Adipocyte (in vitro differentiated cells): ENCODE results near the gene IGSF6.
"Not testable (repeated sequence)": the region's sequence is repeated elsewhere in the genome, so short reads cannot be mapped to it uniquely, and the experiment has no call there.

Experiments
- DNase-seq: peaks from one replicate; pipeline ENCODE4 v3.0.0-alpha.2; 2015; ENCODE audit warnings: low read depth
- H3K27me3 ChIP-seq: replicated peaks from 2 replicates; pipeline ENCODE4 v1.7.0; 2013; ENCODE audit warnings: mild to moderate bottlenecking, low read length, moderate library complexity; ENCODE audit not compliant: control insufficient read depth, insufficient read depth
- H3K36me3 ChIP-seq: 2 replicates; pipeline ENCODE4 v1.7.0; 2013; ENCODE audit warnings: low read length, mild to moderate bottlenecking, moderate library complexity; ENCODE audit not compliant: control insufficient read depth, insufficient read depth, severe bottlenecking
- H3K4me1 ChIP-seq: 2 replicates; pipeline ENCODE4 v1.7.0; 2013; ENCODE audit warnings: mild to moderate bottlenecking, low read length, moderate library complexity; ENCODE audit not compliant: control insufficient read depth, insufficient read depth
- H3K4me3 ChIP-seq: 2 replicates; pipeline ENCODE4 v1.7.0; 2013; ENCODE audit warnings: mild to moderate bottlenecking, low read length, moderate library complexity
- H3K9ac ChIP-seq: 2 replicates; pipeline ENCODE4 v1.7.0; 2013; ENCODE audit warnings: mild to moderate bottlenecking, low read length, moderate library complexity
- H3K9me3 ChIP-seq: 2 replicates; pipeline ENCODE4 v1.7.0; 2013; ENCODE audit warnings: mild to moderate bottlenecking, low read length, moderate library complexity; ENCODE audit not compliant: control insufficient read depth

Gene IGSF6

DNA sequence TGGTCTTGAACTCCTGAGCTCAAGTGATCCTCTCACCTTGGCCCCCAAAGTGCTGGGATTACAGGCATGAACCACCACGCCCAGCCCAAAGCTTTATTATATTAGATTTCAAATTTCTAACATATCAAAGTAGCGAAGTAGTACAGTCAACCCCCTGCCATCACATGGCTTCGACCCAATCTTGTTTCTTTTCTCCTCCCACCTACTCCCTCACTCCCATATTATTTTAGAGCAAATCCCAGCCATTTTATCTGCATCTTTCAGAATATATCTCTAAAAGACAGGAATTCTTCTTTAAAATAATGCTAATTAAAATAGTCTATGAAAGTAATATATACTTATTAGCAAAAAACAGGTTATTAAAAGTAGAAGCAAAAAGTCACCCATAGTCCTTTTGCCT is 893 bp downstream of the IGSF6 start:
- no peak overlapping the region for H3K4me3 ChIP-seq
- no peaks in the 10 kb centered on the region for H3K9me3 ChIP-seq
- peaks cover 22% of the 10 kb centered on the region for H3K36me3 ChIP-seq
- no peaks in the 10 kb centered on the region for H3K27me3 ChIP-seq
- peaks cover 13% of the 10 kb centered on the region for H3K4me1 ChIP-seq
- H3K9ac ChIP-seq = no peak overlapping the region
- DNase-seq = no peak

DNA sequence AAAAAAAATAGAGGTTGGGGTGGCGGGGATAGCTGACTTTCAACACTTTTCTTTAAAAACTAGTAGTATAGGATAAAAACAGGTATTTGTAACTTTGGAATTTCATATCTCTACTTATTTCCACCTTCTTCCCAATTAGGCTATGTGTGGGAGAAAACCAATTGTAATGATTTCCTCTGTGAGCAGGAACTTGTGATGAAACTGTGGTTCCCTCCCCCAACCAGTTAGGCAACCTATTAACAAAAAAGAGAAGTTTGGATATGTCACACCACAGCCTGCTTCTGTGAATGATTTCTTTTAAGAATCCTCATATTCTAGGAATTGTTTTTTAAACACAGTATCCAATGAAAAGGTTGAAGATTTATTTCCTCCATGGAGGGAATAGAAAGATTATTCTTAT is 1.9 kb downstream of the IGSF6 start:
- H3K4me1 ChIP-seq = peaks cover 23% of the 10 kb centered on the region
- no peak for DNase-seq
- no peak overlapping the region for H3K4me3 ChIP-seq
- peaks cover 12% of the 10 kb centered on the region for H3K36me3 ChIP-seq
- no peaks in the 10 kb centered on the region for H3K9me3 ChIP-seq
- H3K27me3 ChIP-seq = no peaks in the 10 kb centered on the region
- H3K9ac ChIP-seq = no peak overlapping the region

DNA sequence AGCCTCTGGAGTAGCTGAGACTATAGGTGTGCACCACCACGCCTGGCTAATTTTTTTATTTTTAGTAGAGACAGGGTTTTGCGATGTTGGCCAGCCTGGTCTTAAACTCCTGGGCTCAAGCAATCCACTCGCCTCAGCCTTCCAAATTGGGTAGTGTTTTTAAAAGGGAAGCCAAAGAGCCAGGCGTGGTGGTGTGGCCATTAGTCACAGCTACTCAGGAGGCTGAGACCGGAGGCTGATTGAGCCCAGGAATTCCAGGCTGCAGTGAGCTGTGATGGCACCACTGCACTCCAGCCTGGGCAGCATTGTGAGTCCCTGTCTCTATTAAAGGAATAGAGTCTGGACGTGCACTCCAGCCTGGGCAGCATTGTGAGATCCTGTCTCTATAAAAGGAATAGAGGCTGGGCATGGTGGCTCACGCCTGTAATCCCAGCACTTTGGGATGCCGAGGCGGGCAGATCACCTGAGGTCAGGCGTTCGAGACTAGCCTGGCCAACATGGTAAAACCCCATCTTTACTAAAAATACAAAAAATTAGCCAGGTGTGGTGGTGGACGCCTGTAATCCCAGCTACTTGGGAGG is 2.5 kb downstream of the IGSF6 start:
- H3K9ac ChIP-seq, DNase-seq, H3K4me3 ChIP-seq, H3K9me3 ChIP-seq, H3K36me3 ChIP-seq, H3K27me3 ChIP-seq: not testable (repeated sequence)
- H3K4me1 ChIP-seq = peaks cover 23% of the 10 kb centered on the region

DNA sequence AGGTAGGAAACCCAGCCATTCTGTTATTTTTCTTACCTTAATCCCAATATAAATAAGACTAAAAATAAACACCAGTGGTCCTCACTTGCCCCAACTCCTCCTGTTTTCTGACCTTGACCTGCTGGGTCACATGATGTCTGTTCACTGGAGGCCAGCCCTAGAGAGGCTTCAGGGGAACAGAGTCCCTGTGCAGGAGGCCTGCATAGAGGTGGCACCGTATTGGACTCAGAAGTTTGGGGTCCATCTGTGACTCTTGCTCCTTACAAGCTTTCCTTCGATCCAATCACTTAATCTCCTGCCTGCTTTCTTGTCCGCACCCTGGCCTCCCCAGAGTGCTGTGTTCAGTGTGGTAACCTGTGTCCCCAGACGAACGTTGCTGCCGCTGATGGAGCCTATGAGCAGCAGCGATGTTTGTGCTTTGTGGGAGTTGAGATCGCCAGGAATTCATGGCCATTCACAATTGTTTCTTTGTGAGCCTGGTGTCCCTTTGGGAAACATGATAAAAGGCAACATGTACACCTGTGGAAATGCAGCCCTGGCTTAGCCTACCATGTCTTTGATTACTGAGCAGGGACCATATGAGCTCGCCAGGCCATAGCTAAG is 4.7 kb downstream of the IGSF6 start:
- peaks cover 16% of the 10 kb centered on the region for H3K4me1 ChIP-seq
- peaks cover 4% of the 10 kb centered on the region for H3K36me3 ChIP-seq
- no peaks in the 10 kb centered on the region for H3K9me3 ChIP-seq
- H3K9ac ChIP-seq = no peak overlapping the region
- no peaks in the 10 kb centered on the region for H3K27me3 ChIP-seq
- H3K4me3 ChIP-seq = no peak overlapping the region
- DNase-seq = no peak

DNA sequence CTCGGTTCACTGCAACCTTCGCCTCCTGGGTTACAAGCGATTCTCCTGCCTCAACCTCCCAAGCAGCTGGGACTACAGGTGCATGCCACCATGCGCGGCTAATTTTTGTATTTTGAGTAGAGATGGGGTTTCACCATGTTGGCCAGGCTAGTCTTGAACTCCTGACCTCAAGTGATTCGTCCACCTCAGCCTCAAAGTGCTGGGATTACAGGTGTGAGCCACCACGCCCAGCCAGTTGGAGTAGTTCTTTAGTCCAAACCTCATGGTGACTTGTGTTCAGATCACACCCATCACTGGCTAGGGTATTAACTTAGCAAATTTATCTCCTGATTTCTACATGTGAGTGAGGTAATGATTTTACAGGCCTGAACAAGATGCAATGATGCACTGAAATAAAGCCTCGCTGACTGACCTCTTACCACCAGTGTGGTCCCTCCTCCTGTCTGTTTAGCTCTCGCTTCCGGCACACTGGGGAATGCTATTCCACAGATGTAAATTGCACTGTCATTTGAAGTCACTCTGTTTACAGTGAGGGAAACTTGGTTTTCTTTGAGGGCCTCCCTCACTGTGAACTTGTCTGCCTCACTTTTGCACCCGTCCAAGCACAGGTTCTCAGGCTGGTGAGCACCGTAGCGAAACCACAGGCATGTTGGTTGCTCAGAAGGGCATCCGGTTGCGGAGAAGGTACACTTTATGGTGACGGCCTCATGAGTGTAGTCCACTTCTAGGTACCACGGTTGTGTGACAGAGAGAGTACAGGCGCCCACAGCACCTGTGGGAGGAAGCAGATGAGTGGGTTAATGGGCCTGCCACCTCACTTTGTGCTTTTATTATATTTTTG is 5.5 kb downstream of the IGSF6 start:
- Histone ChIP-seq H3K9ac (no peak overlapping the region), H3K4me3 (no peak overlapping the region), H3K4me1 (peaks cover 18% of the 10 kb centered on the region), H3K36me3 (peaks cover 4% of the 10 kb centered on the region), H3K27me3 (no peaks in the 10 kb centered on the region), H3K9me3 (no peaks in the 10 kb centered on the region)
- no peak for DNase-seq

DNA sequence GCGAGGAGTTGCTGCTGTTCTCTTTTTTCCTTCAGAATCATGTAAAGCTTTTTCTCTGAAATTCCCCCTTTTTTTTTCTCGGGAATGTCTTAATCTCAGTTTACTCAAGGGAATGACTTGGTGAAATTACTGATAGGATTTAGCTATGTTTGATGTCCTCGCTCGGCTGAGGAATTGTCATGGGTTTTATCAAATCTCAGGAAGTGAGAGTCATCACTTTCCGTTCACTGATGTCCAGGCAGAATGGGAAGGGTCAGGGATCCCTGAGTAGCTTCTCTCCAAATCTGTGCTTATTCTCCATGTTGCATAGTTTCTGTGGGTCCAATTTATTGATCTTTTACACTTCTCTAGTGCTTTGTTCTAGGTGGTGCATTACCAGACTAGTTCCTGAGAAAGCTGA is 6.3 kb downstream of the IGSF6 start:
- peak overlapping the region; percentile 73 for H3K4me3 ChIP-seq
- H3K4me1 ChIP-seq = peaks cover 26% of the 10 kb centered on the region
- no peaks in the 10 kb centered on the region for H3K9me3 ChIP-seq
- peak overlapping the region; percentile 74 for H3K9ac ChIP-seq
- no peaks in the 10 kb centered on the region for H3K27me3 ChIP-seq
- peaks cover 4% of the 10 kb centered on the region for H3K36me3 ChIP-seq
- no peak for DNase-seq

DNA sequence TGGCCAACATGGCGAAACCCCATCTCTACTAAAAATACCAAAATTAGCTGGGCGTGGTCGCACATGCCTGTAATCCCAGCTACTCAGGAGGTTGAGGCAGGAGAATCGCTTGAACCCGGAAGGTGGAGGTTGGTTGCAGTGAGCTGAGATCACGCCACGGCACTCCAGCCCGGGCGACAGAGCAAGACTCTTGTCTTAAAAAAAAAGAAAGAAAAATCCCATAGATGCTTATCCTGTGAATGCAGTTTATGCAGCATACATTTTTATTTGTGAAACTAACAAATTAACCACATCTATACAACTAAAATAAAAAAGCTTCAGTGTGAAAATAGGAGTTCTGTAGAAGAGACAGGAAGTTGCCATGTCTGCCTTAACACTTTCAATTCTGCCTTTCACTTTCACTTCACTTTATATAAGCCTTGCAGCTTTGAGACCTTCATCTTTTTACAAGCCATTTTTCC is 7.1 kb downstream of the IGSF6 start:
- Histone ChIP-seq H3K36me3 (peaks cover 4% of the 10 kb centered on the region), H3K4me3 (peak overlapping the region; percentile 73), H3K9me3 (no peaks in the 10 kb centered on the region), H3K4me1 (peaks cover 25% of the 10 kb centered on the region), H3K27me3 (no peaks in the 10 kb centered on the region), H3K9ac (peak overlapping the region; percentile 74)
- DNase-seq = peak; percentile 28

DNA sequence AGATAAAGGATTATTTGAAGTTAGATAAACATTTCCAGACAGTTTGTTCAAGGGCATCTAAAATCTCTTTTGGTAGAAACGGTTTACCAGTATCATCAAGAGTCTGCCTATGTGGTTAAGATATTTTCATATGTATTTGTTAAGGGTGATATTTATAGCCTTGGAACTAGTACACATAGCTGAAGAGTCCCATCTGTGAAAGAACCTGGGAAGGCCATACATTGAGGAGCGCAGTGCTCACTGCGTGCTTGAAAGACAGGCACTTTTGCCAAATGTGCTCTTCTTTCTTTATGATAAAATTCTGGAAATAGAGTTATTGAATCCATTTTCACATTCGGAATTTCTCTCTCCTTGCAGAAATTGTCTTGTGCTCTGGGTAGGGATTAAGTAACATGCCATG is 7.7 kb downstream of the IGSF6 start:
- Histone ChIP-seq H3K4me1 (peaks cover 27% of the 10 kb centered on the region), H3K27me3 (no peaks in the 10 kb centered on the region), H3K36me3 (peaks cover 4% of the 10 kb centered on the region), H3K4me3 (no peak overlapping the region), H3K9me3 (no peaks in the 10 kb centered on the region), H3K9ac (peak overlapping the region; percentile 74)
- no peak for DNase-seq

DNA sequence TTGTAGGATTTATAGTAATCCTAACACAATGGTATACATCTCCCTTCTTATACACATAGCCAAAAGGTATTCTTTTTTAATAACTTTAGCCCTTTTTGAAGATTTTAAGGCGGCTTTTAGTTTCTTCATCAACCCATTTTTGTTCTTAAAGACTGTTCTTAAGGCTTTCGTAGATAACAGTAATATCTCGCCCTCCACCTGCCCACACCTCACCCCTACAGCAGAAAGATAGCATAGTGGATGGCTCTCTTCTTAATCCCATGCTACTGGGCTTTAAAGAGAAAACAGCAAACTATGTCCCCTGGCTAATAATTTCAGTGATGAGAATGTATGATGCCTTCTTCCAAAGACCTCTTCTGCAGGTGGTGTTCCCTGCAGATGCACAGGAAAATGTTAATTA is 8.6 kb downstream of the IGSF6 start:
- Histone ChIP-seq H3K9ac (no peak overlapping the region), H3K9me3 (no peaks in the 10 kb centered on the region), H3K4me3 (no peak overlapping the region), H3K4me1 (peaks cover 30% of the 10 kb centered on the region), H3K36me3 (no peaks in the 10 kb centered on the region), H3K27me3 (no peaks in the 10 kb centered on the region)
- DNase-seq = no peak

DNA sequence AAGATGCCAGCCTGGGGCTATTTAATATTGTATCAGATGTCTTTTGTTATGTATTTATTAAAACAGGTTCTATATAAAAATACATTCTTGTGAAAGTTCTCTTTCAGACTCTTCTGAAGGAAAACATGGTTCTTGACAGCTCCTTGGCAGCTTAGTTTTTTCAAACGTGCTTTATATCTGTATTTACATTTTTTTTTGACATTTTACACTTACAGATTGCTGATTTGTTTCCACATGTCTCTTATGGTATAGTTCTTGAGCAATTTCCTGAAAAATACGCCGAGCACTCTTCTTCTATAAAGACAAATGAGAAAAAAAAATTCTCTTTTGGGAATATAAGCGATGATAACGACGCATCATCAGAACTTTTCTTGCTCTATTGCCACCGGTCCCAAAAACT is 9.5 kb downstream of the IGSF6 start:
- H3K4me1 ChIP-seq = peaks cover 30% of the 10 kb centered on the region
- no peak overlapping the region for H3K9ac ChIP-seq
- no peak overlapping the region for H3K4me3 ChIP-seq
- no peak for DNase-seq
- H3K27me3 ChIP-seq = no peaks in the 10 kb centered on the region
- no peaks in the 10 kb centered on the region for H3K9me3 ChIP-seq
- H3K36me3 ChIP-seq = no peaks in the 10 kb centered on the region

DNA sequence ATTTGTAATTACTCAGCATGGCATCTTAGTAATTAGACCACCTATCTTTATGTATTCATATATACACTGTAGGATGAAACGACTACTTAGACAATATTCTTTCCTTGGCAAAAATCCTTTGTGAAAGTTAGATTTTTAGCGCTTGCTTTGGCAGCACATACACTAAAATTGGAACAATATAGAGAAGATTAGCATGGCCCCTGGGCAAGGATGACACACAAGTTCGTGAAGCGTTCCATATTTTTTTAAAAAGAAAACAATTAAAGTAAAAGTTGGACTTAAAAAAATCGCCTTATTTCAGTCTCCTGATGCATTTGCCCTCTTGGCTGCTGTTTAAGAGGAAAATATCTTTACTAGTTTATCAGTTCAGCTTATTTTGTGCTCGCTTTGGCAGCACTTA is 10.5 kb downstream of the IGSF6 start:
- H3K27me3 ChIP-seq = no peaks in the 10 kb centered on the region
- H3K9me3 ChIP-seq = no peaks in the 10 kb centered on the region
- no peaks in the 10 kb centered on the region for H3K36me3 ChIP-seq
- peaks cover 30% of the 10 kb centered on the region for H3K4me1 ChIP-seq
- H3K9ac ChIP-seq = peak overlapping the region; percentile 48
- no peak for DNase-seq
- no peak overlapping the region for H3K4me3 ChIP-seq
